SK-N-SH treated with all-trans-retinoic acid at 6 μM for 48 hours (cell line): ENCODE data around the gene ESYT3.

Source experiments
- ATAC-seq: fragments of 200-7000 bp; cut with Tn5 transposase; 3 replicates; pipeline ENCODE4 v1.9.1; 2020; ENCODE audit warnings: mild to moderate bottlenecking, moderate library complexity
- ARNTL ChIP-seq: fragments of 450-650 bp; formaldehyde crosslinking; IDR thresholded peaks from 2 replicates; pipeline ENCODE4 v1.5.0; 2020; ENCODE audit warnings: low read depth, mild to moderate bottlenecking, moderate library complexity, borderline replicate concordance
- BACH2 ChIP-seq: fragments of 250-450 bp; sonication (Bioruptor Pico); IDR thresholded peaks from 2 replicates; pipeline ENCODE4 v1.9.0; 2021; ENCODE audit warnings: mild to moderate bottlenecking, borderline replicate concordance
- CREB5 ChIP-seq: fragments of 250-450 bp; sonication (Bioruptor Pico); IDR thresholded peaks from 2 replicates; pipeline ENCODE4 v1.5.1; 2020; ENCODE audit warnings: low read depth, mild to moderate bottlenecking, moderate library complexity
- CSDC2 ChIP-seq: fragments of 250-450 bp; sonication (Bioruptor Pico); IDR thresholded peaks from 2 replicates; pipeline ENCODE4 v1.5.0; 2020; ENCODE audit warnings: mild to moderate bottlenecking, moderate library complexity
- CSRNP3 ChIP-seq: fragments of 250-450 bp; sonication (Bioruptor Pico); IDR thresholded peaks from 2 replicates; pipeline ENCODE4 v1.5.1; 2021; ENCODE audit warnings: mild to moderate bottlenecking, moderate library complexity
- ESRRG ChIP-seq: fragments of 250-450 bp; sonication (Bioruptor Pico); IDR thresholded peaks from 2 replicates; pipeline ENCODE4 v1.6.1; 2021; ENCODE audit warnings: mild to moderate bottlenecking
- GLIS3 ChIP-seq: fragments of 250-450 bp; sonication (Bioruptor Pico); IDR thresholded peaks from 2 replicates; pipeline ENCODE4 v1.5.0; 2020; ENCODE audit warnings: mild to moderate bottlenecking, moderate library complexity
- ISL1 ChIP-seq: fragments of 250-450 bp; sonication (Bioruptor Pico); IDR thresholded peaks from 2 replicates; pipeline ENCODE4 v2.1.2; 2022; ENCODE audit warnings: mild to moderate bottlenecking, moderate library complexity
- PATZ1 ChIP-seq: fragments of 250-450 bp; sonication (Bioruptor Pico); IDR thresholded peaks from 2 replicates; pipeline ENCODE4 v1.8.0; 2020; ENCODE audit warnings: mild to moderate bottlenecking, moderate library complexity, borderline replicate concordance
- PPARA ChIP-seq: fragments of 250-450 bp; sonication (Bioruptor Pico); IDR thresholded peaks from 2 replicates; pipeline ENCODE4 v1.5.0; 2020; ENCODE audit warnings: mild to moderate bottlenecking, borderline replicate concordance
- RARB ChIP-seq: fragments of 250-450 bp; sonication (Bioruptor Pico); IDR thresholded peaks from 2 replicates; pipeline ENCODE4 v1.8.0; 2021; ENCODE audit warnings: mild to moderate bottlenecking, moderate library complexity
- SNAI2 ChIP-seq: fragments of 250-450 bp; sonication (Bioruptor Pico); IDR thresholded peaks from 2 replicates; pipeline ENCODE4 v1.5.0; 2020; ENCODE audit warnings: mild to moderate bottlenecking, moderate library complexity
- TCF4 ChIP-seq: fragments of 250-450 bp; sonication (Bioruptor Pico); IDR thresholded peaks from 2 replicates; pipeline ENCODE4 v1.8.0; 2021; ENCODE audit warnings: mild to moderate bottlenecking, moderate library complexity, borderline replicate concordance
- TOX ChIP-seq: fragments of 250-450 bp; sonication (Bioruptor Pico); IDR thresholded peaks from 2 replicates; pipeline ENCODE4 v1.8.0; 2021; ENCODE audit warnings: mild to moderate bottlenecking, moderate library complexity, borderline replicate concordance
- ZC3H10 ChIP-seq: fragments of 250-450 bp; sonication (Bioruptor Pico); IDR thresholded peaks from 2 replicates; pipeline ENCODE4 v1.5.1; 2021; ENCODE audit warnings: mild to moderate bottlenecking, moderate library complexity
- ZFP3 ChIP-seq: fragments of 250-450 bp; sonication (Bioruptor Pico); IDR thresholded peaks from 2 replicates; pipeline ENCODE4 v1.5.0; 2020; ENCODE audit warnings: mild to moderate bottlenecking, moderate library complexity
- ZNF565 ChIP-seq: fragments of 450-650 bp; formaldehyde crosslinking; conservative IDR thresholded peaks from 2 replicates; pipeline ENCODE4 v1.5.0; 2020; ENCODE audit warnings: low read depth, mild to moderate bottlenecking, moderate library complexity
- ZNF70 ChIP-seq: fragments of 450-650 bp; formaldehyde crosslinking; IDR thresholded peaks from 2 replicates; pipeline ENCODE4 v1.5.0; 2020; ENCODE audit warnings: mild to moderate bottlenecking, moderate library complexity
- ZNF8 ChIP-seq: fragments of 450-650 bp; formaldehyde crosslinking; IDR thresholded peaks from 2 replicates; pipeline ENCODE4 v1.5.0; 2020; ENCODE audit warnings: mild to moderate bottlenecking, moderate library complexity
- TF ChIP-seq, protein P1 (sequence below): fragments of 250-450 bp; sonication (Bioruptor Pico); IDR thresholded peaks from 2 replicates; pipeline ENCODE4 v1.8.0; 2021; ENCODE audit warnings: low read depth, mild to moderate bottlenecking, moderate library complexity, borderline replicate concordance
- TF ChIP-seq, protein P2 (sequence below): fragments of 250-450 bp; sonication (Bioruptor Pico); IDR thresholded peaks from 2 replicates; pipeline ENCODE4 v1.5.0; 2020; ENCODE audit warnings: mild to moderate bottlenecking, moderate library complexity

The ESYT3 gene

GRCh38 chr3:138460536-138461205 lies 26.3 kb downstream of the ESYT3 start:
- no peak for ATAC-seq
- no peak for TF ChIP-seq GLIS3 (CRISPR knock-in tag)
- TF ChIP-seq CREB5 (CRISPR knock-in tag) = no peak
- TF ChIP-seq PPARA (CRISPR knock-in tag) = no peak

DNA sequence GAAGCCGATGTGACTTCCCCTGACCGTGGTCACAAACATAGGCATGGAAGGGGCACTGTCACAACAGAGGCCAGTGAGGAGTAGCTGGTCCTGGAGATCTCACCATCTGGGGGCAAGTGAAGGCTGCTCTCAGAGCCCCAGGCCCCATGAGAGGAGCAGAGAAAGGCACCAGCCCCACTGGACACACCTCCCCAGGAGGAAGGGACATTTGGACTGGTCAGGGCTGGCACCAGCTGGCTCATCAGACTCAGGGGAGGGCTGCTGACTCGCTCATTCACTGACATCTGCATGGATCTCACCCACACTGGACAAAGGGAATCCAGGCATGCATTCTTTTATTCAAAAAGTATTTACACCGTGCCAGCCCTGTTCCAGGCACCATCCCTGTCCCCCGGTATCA lies 26.8 kb downstream of the ESYT3 start:
- ATAC-seq = peak; percentile 60
- TF ChIP-seq PATZ1 (no peak), ZNF8 (CRISPR knock-in tag) (no peak), ZNF565 (CRISPR knock-in tag) (no peak), ARNTL (CRISPR knock-in tag) (no peak), RARB (CRISPR knock-in tag) (no peak), ISL1 (CRISPR knock-in tag) (no peak), CSDC2 (CRISPR knock-in tag) (no peak), CREB5 (CRISPR knock-in tag) (no peak), CSRNP3 (no peak), GLIS3 (CRISPR knock-in tag) (no peak), ZNF70 (CRISPR knock-in tag) (no peak), TOX (CRISPR knock-in tag) (no peak), SNAI2 (CRISPR knock-in tag) (no peak), BACH2 (no peak), ESRRG (CRISPR knock-in tag) (no peak), ZFP3 (CRISPR knock-in tag) (no peak), ZC3H10 (CRISPR knock-in tag) (no peak)
- TF ChIP-seq, protein P1, sequence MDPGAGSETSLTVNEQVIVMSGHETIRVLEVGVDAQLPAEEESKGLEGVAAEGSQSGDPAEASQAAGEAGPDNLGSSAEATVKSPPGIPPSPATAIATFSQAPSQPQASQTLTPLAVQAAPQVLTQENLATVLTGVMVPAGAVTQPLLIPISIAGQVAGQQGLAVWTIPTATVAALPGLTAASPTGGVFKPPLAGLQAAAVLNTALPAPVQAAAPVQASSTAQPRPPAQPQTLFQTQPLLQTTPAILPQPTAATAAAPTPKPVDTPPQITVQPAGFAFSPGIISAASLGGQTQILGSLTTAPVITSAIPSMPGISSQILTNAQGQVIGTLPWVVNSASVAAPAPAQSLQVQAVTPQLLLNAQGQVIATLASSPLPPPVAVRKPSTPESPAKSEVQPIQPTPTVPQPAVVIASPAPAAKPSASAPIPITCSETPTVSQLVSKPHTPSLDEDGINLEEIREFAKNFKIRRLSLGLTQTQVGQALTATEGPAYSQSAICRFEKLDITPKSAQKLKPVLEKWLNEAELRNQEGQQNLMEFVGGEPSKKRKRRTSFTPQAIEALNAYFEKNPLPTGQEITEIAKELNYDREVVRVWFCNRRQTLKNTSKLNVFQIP (CRISPR knock-in tag) = no peak
- TF ChIP-seq, protein P2, sequence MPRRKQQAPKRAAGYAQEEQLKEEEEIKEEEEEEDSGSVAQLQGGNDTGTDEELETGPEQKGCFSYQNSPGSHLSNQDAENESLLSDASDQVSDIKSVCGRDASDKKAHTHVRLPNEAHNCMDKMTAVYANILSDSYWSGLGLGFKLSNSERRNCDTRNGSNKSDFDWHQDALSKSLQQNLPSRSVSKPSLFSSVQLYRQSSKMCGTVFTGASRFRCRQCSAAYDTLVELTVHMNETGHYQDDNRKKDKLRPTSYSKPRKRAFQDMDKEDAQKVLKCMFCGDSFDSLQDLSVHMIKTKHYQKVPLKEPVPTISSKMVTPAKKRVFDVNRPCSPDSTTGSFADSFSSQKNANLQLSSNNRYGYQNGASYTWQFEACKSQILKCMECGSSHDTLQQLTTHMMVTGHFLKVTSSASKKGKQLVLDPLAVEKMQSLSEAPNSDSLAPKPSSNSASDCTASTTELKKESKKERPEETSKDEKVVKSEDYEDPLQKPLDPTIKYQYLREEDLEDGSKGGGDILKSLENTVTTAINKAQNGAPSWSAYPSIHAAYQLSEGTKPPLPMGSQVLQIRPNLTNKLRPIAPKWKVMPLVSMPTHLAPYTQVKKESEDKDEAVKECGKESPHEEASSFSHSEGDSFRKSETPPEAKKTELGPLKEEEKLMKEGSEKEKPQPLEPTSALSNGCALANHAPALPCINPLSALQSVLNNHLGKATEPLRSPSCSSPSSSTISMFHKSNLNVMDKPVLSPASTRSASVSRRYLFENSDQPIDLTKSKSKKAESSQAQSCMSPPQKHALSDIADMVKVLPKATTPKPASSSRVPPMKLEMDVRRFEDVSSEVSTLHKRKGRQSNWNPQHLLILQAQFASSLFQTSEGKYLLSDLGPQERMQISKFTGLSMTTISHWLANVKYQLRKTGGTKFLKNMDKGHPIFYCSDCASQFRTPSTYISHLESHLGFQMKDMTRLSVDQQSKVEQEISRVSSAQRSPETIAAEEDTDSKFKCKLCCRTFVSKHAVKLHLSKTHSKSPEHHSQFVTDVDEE (CRISPR knock-in tag) = no peak

DNA sequence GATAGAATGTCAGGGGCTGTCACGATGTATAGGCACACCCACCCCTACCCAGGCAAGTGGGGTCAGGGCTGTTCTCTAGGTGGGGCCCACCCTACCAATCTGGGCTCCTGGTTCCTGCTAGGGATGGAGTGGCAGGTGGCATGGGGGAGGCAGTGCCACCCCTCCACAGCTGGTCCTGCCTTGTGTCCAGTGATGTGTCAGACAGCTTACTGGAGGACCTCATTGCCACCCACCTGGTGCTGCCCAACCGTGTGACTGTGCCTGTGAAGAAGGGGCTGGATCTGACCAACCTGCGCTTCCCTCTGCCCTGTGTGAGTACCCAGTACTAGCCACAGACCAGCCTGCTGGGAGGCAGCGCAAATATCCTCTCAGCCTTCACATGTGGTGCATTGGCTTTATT lies 27.5 kb downstream of the ESYT3 start:
- ATAC-seq = no peak
- TF ChIP-seq GLIS3 (CRISPR knock-in tag) = no peak
- TF ChIP-seq TCF4 (CRISPR knock-in tag) = no peak
- no peak for TF ChIP-seq TOX (CRISPR knock-in tag)
- TF ChIP-seq CREB5 (CRISPR knock-in tag) = no peak
- no peak for TF ChIP-seq ESRRG (CRISPR knock-in tag)
- no peak for TF ChIP-seq CSRNP3
- TF ChIP-seq ZNF70 (CRISPR knock-in tag) = no peak
- TF ChIP-seq, protein P2 (CRISPR knock-in tag) = no peak
